ENCODE results near the gene EREG. TPM values are rescaled to one million over a fixed set of nuclear protein-coding genes. Genes with fewer than 3 reads are reported as not detected.

EREG gene
- total and polyA plus RNA-seq, 9 of the 15 experiments (the other 6 are each of a cell fraction or from before 2014, with no cell fraction given) = 0.97 to 7.3 (median 2.5) TPM

GRCh38 chr4:74423104-74423503, 58.2 kb downstream of the EREG start (continued):
- TF ChIP-seq FOXA3 (CRISPR knock-in tag; conservative IDR thresholded peaks at IDR 0.05 in 1 of 2, IDR thresholded peaks at IDR 0.05 in 1 of 2) = peak in 1 of 2 experiments; percentile 36; a peak in 1 of 4 replicates
- TF ChIP-seq ZNF232 (CRISPR knock-in tag; IDR thresholded peaks at IDR 0.05) = no peak
- TF ChIP-seq GTF2F1 (IDR thresholded peaks at IDR 0.05; ENCODE audit: low read depth, low read length) = no peak
- no peak for TF ChIP-seq BCL6 (CRISPR knock-in tag; IDR thresholded peaks at IDR 0.05)
- TF ChIP-seq ETV6 (IDR thresholded peaks at IDR 0.05; ENCODE audit: borderline replicate concordance in 1 of 2, low read depth in 2 of 2, low read length in 1 of 2) = no peak
- TF ChIP-seq ETV6 (CRISPR knock-in tag; IDR thresholded peaks at IDR 0.05; ENCODE audit: borderline replicate concordance) = no peak
- no peak for TF ChIP-seq KLF10 (CRISPR knock-in tag; IDR thresholded peaks at IDR 0.05)
- peak; percentile 29 for TF ChIP-seq MEIS2 (IDR thresholded peaks at IDR 0.05; ENCODE audit: partially characterized antibody)
- no peak for TF ChIP-seq LEF1 (IDR thresholded peaks at IDR 0.05)
- TF ChIP-seq CEBPG (CRISPR knock-in tag; IDR thresholded peaks at IDR 0.05) = no peak
- 0 out of 4 replicates have a peak, but pooled peaks of 1 of the 2 experiments have one; percentile 3 for TF ChIP-seq CEBPG (tag; conservative IDR thresholded peaks at IDR 0.05 in 1 of 2, IDR thresholded peaks at IDR 0.05 in 1 of 2)
- TF ChIP-seq TAL1 (IDR thresholded peaks at IDR 0.05) = peak; percentile 32
- TF ChIP-seq ZNF280B (CRISPR knock-in tag; IDR thresholded peaks at IDR 0.05) = no peak
- TF ChIP-seq TEAD1 (CRISPR knock-in tag; IDR thresholded peaks at IDR 0.05) = no peak
- TF ChIP-seq YY1 (IDR thresholded peaks at IDR 0.05; ENCODE audit: borderline replicate concordance in 1 of 3, control insufficient read depth in 1 of 3, extremely low read depth in 1 of 3, insufficient read depth in 3 of 3, insufficient read length in 1 of 3, insufficient replicate concordance in 2 of 3, low read depth in 1 of 3, low read length in 2 of 3) = no peak
- no peak for TF ChIP-seq NCOR1 (IDR thresholded peaks at IDR 0.05)
- TF ChIP-seq, protein P1, sequence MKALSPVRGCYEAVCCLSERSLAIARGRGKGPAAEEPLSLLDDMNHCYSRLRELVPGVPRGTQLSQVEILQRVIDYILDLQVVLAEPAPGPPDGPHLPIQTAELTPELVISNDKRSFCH (CRISPR knock-in tag; IDR thresholded peaks at IDR 0.05) = no peak
- TF ChIP-seq, protein P1 (tag; IDR thresholded peaks at IDR 0.05) = no peak
- peak in 1 of 2 experiments; percentile 74; a peak in 2 of 4 replicates for TF ChIP-seq FOXK2 (conservative IDR thresholded peaks at IDR 0.05 in 1 of 2, IDR thresholded peaks at IDR 0.05 in 1 of 2; ENCODE audit: low read depth in 2 of 2)
- TF ChIP-seq KDM2B (CRISPR knock-in tag; IDR thresholded peaks at IDR 0.05) = no peak
- no peak for TF ChIP-seq BMI1 (IDR thresholded peaks at IDR 0.05; ENCODE audit: low read length)
- TF ChIP-seq CHD1 (IDR thresholded peaks at IDR 0.05; ENCODE audit: low read length) = no peak
- no peak for TF ChIP-seq NR4A1 (CRISPR knock-in tag; IDR thresholded peaks at IDR 0.05)
- TF ChIP-seq NR4A1 (tag; IDR thresholded peaks at IDR 0.05) = no peak
- TF ChIP-seq ILK (tag; IDR thresholded peaks at IDR 0.05; ENCODE audit: borderline replicate concordance, low read depth) = no peak
- no peak for TF ChIP-seq ADNP (tag; IDR thresholded peaks at IDR 0.05)
- TF ChIP-seq NFATC3 (IDR thresholded peaks at IDR 0.05) = no peak
- TF ChIP-seq ZNF263 (CRISPR knock-in tag; IDR thresholded peaks at IDR 0.05; ENCODE audit: borderline replicate concordance) = no peak
- peak; percentile 29; the same call in 1 of the 2 replicates for TF ChIP-seq CBFA2T2 (conservative IDR thresholded peaks at IDR 0.05)
- TF ChIP-seq DMBX1 (CRISPR knock-in tag; IDR thresholded peaks at IDR 0.05; ENCODE audit: borderline replicate concordance) = no peak
- no peak for TF ChIP-seq ERF (CRISPR knock-in tag; IDR thresholded peaks at IDR 0.05)

Measured in K562 (cell line).